Left renal cortex interstitium (tissue), 4 donors: ENCODE measurements around the gene DPYD. TPM values are rescaled to one million over a fixed set of nuclear protein-coding genes. Genes with fewer than 3 reads are reported as not detected.

Experiments used
- DNase-seq, 4 donors: peaks; one replicate each; pipeline ENCODE4 v3.0.0-alpha.2; 2013; ENCODE audit warnings: low read depth in 4 of 4, low spot score in 2 of 4, missing footprints in 1 of 4
- polyA plus RNA-seq, 4 donors: library from polyadenylated mRNA; unstranded; fragments of 120-200 nt; gene quantifications; one replicate each; pipeline ENCODE4 v1.2.1, GENCODE V29; 2013; ENCODE audit not compliant: insufficient read length in 4 of 4

The DPYD gene
- polyA plus RNA-seq, 4 donors = 10.9 to 14.9 (median 12.9) TPM

- DNase-seq = no peak
These were observed 353.7 kb downstream of the DPYD start for GRCh38 chr1:97567000-97567749.

- DNase-seq = no peak
These were observed 354.9 kb downstream of the DPYD start for GRCh38 chr1:97565886-97566285.

GRCh38 chr1:97563926-97564325 lies 356.9 kb downstream of the DPYD start:
- DNase-seq = no peak

GRCh38 chr1:97562081-97562480 lies 358.8 kb downstream of the DPYD start:
- no peak for DNase-seq

- DNase-seq = no peak
These were observed 360.1 kb downstream of the DPYD start for GRCh38 chr1:97560714-97561113.

- DNase-seq = no peak
These were observed 366.9 kb downstream of the DPYD start for GRCh38 chr1:97553971-97554370.

- no peak for DNase-seq
These were observed 369.7 kb downstream of the DPYD start for GRCh38 chr1:97551113-97551512.

GRCh38 chr1:97545446-97545845 lies 375.4 kb downstream of the DPYD start:
- DNase-seq = no peak

GRCh38 chr1:97540346-97540888 lies 380.4 kb downstream of the DPYD start:
- DNase-seq = no peak

- DNase-seq = no peak
These were observed 382.7 kb downstream of the DPYD start for GRCh38 chr1:97538113-97538512.

GRCh38 chr1:97533358-97533757 lies 387.5 kb downstream of the DPYD start:
- DNase-seq = no peak

- DNase-seq = no peak
These were observed 391.2 kb downstream of the DPYD start for GRCh38 chr1:97529600-97529999.

GRCh38 chr1:97524211-97524610 lies 396.6 kb downstream of the DPYD start:
- DNase-seq = no peak

- DNase-seq = no peak
These were observed 404.2 kb downstream of the DPYD start for GRCh38 chr1:97516588-97516987.

GRCh38 chr1:97508653-97509218 lies 412.1 kb downstream of the DPYD start:
- no peak for DNase-seq

GRCh38 chr1:97507863-97508262 lies 413.0 kb downstream of the DPYD start:
- no peak for DNase-seq

GRCh38 chr1:97506368-97506767 lies 414.5 kb downstream of the DPYD start:
- DNase-seq = no peak

- no peak for DNase-seq
These were observed 415.0 kb downstream of the DPYD start for GRCh38 chr1:97505816-97506215.

- no peak for DNase-seq
These were observed 415.5 kb downstream of the DPYD start for GRCh38 chr1:97505289-97505688.

- no peak for DNase-seq
These were observed 418.5 kb downstream of the DPYD start for GRCh38 chr1:97502360-97502759.

GRCh38 chr1:97501628-97502027 lies 419.2 kb downstream of the DPYD start:
- no peak for DNase-seq

- DNase-seq = no peak
These were observed 420.1 kb downstream of the DPYD start for GRCh38 chr1:97500760-97501159.
